ENCODE measurements around the gene TNRC18.

Gene TNRC18

DNA sequence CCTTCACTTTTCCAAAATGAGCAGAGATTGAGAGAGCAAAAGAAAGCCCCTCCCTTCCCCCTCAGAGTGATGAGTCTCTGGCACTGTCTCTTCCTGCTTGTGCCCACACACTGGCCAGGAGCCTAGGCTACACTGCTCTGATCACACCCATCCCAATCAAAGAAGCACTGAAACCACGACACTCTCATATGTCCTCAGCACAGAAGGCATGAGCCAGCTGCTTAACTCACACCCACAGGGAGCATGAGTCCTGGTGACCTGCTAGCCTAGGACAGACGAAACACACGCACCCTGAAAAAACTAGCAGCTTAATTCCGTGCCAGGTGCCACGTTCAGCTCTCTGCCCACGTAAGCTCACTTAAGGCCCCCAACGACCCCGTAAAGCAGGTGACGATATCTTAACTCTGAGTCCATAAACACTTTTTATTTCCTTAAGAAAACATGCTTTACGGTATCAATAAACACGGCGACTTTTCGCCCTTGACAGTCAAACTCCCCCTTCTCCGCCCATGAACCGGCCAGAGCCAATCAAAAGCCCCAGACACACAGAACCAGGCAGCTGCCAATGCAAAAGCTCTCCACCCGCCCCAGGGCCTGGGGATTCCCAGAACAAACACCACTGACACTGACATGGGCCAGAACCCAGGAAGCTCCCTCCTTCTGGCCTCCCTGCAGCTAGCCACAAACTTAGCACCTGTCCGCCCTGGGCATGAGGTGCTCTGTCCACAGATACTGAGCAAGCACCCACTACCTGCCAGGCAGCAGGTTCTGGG lies 69.0 kb downstream of the TNRC18 start:
- no peak for DNase-seq (ENCODE audit: low read depth)
- TF ChIP-seq, protein P1, sequence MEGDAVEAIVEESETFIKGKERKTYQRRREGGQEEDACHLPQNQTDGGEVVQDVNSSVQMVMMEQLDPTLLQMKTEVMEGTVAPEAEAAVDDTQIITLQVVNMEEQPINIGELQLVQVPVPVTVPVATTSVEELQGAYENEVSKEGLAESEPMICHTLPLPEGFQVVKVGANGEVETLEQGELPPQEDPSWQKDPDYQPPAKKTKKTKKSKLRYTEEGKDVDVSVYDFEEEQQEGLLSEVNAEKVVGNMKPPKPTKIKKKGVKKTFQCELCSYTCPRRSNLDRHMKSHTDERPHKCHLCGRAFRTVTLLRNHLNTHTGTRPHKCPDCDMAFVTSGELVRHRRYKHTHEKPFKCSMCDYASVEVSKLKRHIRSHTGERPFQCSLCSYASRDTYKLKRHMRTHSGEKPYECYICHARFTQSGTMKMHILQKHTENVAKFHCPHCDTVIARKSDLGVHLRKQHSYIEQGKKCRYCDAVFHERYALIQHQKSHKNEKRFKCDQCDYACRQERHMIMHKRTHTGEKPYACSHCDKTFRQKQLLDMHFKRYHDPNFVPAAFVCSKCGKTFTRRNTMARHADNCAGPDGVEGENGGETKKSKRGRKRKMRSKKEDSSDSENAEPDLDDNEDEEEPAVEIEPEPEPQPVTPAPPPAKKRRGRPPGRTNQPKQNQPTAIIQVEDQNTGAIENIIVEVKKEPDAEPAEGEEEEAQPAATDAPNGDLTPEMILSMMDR (IDR thresholded peaks at IDR 0.05; ENCODE audit: control insufficient read depth, insufficient read depth, low read depth, low read length, missing control alignments), result no peak
- no peak overlapping the region for H3K4me3 ChIP-seq (ENCODE audit: control insufficient read depth, low read depth, low read length)

DNA sequence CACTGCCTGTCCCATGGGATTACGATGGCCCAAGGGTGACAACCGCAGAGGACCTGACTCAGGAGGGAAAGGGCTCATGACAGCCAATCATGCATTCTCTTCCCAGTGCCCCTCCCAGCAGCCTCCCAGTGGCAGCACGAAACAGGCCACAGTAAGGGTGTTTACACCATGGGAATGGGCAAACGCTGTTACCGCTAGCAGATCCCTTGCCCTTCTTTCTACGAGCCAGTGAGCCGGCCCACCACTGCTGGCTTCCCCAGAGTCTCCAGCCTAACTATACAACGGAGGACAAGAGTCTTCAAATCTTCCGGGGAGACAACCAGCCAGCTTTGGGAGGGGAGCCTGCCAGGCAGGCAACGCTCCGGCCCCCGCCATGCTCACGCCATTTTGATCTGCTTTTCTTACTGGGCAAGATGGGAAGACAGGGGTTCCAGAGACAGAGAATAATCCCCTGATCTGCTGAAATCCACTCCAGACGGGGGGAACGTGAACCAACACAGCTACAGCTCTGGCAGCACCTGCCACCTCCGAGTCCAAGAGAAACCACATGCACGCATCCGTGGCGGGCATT lies 71.1 kb downstream of the TNRC18 start:
- TF ChIP-seq, protein P1 (IDR thresholded peaks at IDR 0.05; ENCODE audit: control insufficient read depth, insufficient read depth, low read depth, low read length, missing control alignments), result no peak
- H3K4me3 ChIP-seq (ENCODE audit: control insufficient read depth, low read depth, low read length), result no peak overlapping the region
- no peak for DNase-seq (ENCODE audit: low read depth)

DNA sequence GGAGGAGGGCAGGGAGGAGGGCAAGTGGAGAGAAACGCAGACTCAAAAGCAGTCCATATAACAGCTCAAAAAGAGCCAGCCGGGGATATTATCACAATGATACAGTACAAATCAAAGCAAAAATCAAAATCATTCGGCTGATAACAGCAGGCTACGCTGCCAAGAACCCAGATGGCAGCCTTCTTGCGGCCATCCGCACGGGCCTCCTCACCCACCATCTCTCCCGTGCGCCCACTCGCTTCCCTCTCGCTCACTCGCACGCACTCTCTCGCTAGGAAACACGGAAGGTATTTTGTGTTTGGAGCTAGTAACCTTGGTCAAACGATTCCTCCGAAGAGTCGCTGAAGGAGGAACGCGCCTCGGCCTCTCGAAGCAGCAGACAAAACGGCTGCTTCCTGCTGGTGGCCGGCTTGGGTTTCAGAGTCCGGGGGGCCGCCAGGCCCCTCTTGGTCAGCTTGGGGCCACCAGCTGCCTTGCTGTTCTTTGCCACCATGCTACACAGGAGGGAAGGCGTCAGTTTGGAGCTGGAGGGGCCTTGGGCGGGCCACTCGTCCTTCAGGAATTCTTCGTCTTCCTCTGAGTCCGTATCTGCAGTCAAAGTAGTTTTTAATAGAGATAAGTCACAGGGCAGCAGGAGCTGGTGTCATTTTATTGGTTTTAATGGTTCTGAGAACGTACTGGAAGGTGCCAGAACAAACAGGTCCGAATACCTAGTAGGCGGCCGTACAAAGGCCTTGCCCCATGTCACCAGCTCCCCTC lies 71.9 kb downstream of the TNRC18 start:
- no peak for DNase-seq (ENCODE audit: low read depth)
- TF ChIP-seq, protein P1 (IDR thresholded peaks at IDR 0.05; ENCODE audit: control insufficient read depth, insufficient read depth, low read depth, low read length, missing control alignments), result no peak
- H3K4me3 ChIP-seq (ENCODE audit: control insufficient read depth, low read depth, low read length), result no peak overlapping the region

DNA sequence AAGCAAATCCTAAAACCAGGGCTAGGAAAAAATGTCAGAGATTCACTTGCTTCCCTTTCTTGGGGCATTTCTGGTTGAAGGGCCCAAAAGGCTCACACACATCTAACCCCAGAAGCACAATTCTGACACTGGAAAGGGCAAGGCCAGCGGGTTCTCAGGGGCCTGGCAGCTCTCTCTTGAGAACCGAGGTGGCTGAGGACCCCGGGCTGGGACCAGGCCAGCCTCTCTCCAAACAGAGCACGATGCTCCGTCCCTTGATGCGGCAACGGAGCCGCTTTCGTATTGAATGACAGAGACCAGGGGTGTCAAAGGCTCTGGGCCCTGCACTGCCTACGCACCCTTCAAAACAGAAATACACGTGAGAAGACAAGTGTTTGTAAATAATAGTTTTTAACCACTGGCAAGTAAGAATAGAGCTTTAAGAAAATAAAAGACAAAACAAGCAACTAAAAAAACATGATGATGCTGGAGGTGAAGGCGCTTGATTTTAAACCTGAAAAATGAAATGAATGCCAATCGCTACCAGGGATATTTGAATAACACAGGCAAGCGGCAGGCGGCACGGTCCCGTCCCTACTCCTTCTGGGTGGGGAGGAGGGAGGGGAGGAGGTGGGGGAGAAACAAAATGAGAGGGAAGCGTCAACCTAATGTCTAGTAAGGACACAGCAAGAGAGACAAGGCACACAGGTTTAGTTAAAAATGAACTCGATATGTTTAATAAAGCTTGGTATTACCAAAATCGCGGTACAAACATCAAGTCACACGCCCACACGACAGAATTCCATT lies 72.8 kb downstream of the TNRC18 start:
- DNase-seq (ENCODE audit: low read depth), result no peak
- H3K4me3 ChIP-seq (ENCODE audit: control insufficient read depth, low read depth, low read length), result no peak overlapping the region
- TF ChIP-seq, protein P1 (IDR thresholded peaks at IDR 0.05; ENCODE audit: control insufficient read depth, insufficient read depth, low read depth, low read length, missing control alignments), result no peak

DNA sequence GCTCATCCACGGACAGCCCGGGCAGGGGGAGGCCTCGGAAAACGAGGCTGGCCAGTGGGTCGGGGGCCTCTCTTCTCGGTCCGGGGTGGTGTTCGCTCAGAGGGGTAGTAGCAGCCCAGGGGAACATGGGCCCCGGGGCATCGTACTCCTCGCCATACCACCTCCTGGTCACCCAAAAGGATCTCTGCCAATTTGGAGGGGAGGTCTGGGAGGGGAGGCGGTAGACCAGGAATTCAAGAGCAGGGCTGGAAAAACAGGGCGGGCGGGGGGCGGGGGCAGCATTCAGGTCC lies 73.5 kb downstream of the TNRC18 start:
- no peak overlapping the region for H3K4me3 ChIP-seq (ENCODE audit: control insufficient read depth, low read depth, low read length)
- DNase-seq (ENCODE audit: low read depth), result no peak
- TF ChIP-seq, protein P1 (IDR thresholded peaks at IDR 0.05; ENCODE audit: control insufficient read depth, insufficient read depth, low read depth, low read length, missing control alignments), result no peak

DNA sequence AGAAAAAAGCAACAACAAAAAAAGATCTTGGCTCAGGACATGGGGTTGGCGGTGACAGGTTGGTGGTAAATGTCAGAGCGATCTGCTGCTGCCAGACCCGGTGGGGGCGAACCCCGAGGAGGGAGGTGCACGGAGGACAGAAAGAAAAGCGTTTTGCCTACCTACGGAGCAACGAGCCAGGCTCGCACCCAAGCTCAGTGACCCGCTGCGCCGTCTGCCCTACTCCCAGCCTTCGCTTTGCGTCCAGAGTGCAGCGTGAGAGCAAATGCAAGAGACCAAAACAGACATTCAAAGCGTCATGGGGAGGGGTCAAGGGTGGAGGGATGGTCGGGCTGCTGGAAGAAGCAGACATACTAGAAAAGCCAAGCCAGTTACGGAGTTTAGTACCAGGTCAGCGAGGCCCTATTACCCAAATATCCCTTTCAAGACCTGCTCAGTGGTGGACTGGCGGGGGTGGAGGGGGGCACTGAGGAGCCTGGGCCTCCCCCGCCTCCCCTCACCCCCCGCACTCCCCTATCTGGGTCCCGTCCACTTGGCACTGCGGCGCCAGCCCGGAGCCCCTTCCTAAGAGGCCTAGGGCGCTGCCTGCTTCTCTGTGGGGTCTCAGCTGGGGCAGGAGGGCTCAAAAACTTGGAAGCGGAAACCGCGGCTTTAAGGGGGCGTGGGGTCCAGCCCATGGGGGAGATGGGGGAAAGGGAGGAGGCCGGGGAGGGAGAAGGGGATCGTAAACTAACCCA lies 74.0 kb downstream of the TNRC18 start:
- TF ChIP-seq, protein P1 (IDR thresholded peaks at IDR 0.05; ENCODE audit: control insufficient read depth, insufficient read depth, low read depth, low read length, missing control alignments), result no peak
- H3K4me3 ChIP-seq (ENCODE audit: control insufficient read depth, low read depth, low read length), result no peak overlapping the region
- DNase-seq (ENCODE audit: low read depth), result no peak

Measured in AG09309 (cell line).